GM12874 (cell line): Measurements from ENCODE around the gene M1AP.

ENCODE experiments used
- CTCF ChIP-seq: IDR thresholded peaks from 2 replicates; pipeline ENCODE4 v1.5.1; 2011; ENCODE audit warnings: low read depth, mild to moderate bottlenecking, control low read depth, low read length, moderate library complexity; ENCODE audit not compliant: insufficient read depth

Gene M1AP

DNA sequence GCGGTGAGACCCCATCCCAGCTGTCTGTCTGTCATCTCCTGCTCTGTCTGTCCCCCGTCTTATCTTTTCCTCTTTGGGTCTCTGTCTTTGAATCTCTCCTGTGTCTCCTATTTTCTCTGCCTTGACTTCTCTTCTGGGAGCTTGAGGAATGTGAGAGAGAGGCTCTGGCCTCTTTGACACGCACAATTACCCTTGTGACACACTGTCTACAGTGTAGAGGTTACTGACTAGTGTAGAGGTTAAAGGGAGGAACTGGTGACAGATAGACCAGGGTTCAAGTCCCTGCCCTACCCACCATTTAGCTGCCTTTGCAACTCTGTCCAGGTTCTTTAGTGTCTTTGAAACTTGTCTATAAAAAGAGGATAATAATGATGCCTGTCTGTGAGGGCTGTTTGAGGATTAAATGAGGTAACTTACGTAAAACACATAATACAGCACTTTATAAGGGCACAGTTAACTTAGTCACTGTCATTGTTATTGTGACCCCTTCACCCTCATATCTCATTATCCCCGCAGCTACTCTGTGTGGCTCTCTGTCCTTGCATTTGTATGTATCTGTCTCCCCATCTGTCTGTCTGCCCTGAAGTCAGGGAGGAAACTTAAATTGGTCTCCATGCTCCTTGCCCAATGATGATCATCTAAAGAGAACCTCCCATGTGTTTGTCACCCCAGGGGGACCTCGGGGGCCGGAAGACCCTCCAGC is 25.8 kb upstream of the M1AP start:
- no peak for TF ChIP-seq CTCF

DNA sequence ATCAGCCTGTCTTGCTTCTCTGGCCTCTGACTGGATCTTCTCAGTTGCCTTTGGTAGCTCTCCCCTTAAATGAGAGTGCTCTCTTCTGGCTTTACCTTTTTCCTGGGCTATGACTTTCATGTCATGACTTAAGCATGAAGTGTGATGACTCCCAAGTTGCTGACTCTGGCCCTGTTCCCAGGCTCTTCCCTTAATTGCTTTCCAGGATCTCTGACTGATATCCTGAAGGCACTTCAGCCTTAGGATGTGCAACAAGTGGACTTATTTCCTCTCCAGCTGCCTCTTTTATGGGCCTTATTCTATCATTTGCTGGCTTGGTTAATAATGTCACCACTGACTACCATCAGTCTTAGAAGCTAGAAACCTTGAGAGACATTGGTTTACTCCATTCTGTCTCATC is 23.3 kb upstream of the M1AP start:
- TF ChIP-seq CTCF, result no peak

DNA sequence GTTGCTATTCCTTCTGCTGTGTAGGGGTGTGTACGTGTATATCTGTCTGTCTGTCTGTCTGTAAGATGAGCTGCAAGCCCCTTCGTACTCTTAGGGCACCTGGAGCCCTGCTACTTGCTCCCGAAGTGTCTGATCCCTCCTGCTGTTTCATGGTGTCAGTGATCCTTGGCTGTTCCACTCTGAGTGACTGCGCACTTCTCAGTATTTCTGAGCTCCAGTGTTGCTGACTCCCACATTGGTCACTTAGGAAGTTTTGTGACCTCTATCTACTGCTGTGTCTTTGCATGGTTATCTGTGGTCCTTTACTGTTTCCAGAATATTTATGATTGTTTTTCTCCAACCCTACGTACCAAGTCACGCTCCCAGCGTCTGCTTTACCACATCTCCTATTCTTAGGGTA is 22.1 kb upstream of the M1AP start:
- no peak for TF ChIP-seq CTCF

GRCh38 chr2:74668087-74668486 is 20.0 kb upstream of the M1AP start:
- no peak for TF ChIP-seq CTCF

GRCh38 chr2:74659462-74659861 is 11.3 kb upstream of the M1AP start:
- no peak for TF ChIP-seq CTCF

GRCh38 chr2:74658516-74658915 is 10.4 kb upstream of the M1AP start:
- TF ChIP-seq CTCF, result no peak

DNA sequence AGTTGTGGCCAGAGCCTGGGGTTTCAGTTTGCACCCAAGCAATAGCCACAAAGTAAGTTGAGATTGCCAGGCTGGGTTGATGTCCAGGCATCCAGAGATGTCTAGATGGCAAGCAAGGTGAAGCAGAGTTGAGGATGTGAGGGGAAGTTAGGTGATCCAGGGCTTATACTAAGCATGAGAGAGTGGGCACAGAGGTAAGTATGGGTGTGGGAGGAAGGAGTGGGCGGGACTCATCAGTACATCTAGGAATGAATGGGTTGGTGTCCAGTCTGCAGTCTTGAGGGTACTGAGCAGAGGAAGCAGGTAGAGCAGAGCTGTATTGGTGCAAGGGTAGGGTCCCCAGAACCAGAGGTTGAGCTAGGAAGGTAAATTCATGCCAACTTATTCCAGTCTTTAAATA is 7.4 kb upstream of the M1AP start:
- no peak for TF ChIP-seq CTCF
